Fibroblast of pulmonary artery (primary cell): ENCODE measurements around the gene PRSS35.

Experiments used
- DNase-seq: peaks from one replicate; pipeline ENCODE4 v3.0.0-alpha.2; 2010; ENCODE audit warnings: low read depth
- H3K4me3 ChIP-seq: replicated peaks from 2 replicates; pipeline ENCODE4 v1.5.1; 2011; ENCODE audit warnings: low read depth, mild to moderate bottlenecking, control low read depth, low read length, moderate library complexity
- TF ChIP-seq, protein P1 (sequence below): IDR thresholded peaks from 2 replicates; pipeline ENCODE4 v1.5.1; 2011; ENCODE audit warnings: mild to moderate bottlenecking, control low read depth, low read length, inconsistent platforms; ENCODE audit errors: missing control alignments

PRSS35 gene

DNA sequence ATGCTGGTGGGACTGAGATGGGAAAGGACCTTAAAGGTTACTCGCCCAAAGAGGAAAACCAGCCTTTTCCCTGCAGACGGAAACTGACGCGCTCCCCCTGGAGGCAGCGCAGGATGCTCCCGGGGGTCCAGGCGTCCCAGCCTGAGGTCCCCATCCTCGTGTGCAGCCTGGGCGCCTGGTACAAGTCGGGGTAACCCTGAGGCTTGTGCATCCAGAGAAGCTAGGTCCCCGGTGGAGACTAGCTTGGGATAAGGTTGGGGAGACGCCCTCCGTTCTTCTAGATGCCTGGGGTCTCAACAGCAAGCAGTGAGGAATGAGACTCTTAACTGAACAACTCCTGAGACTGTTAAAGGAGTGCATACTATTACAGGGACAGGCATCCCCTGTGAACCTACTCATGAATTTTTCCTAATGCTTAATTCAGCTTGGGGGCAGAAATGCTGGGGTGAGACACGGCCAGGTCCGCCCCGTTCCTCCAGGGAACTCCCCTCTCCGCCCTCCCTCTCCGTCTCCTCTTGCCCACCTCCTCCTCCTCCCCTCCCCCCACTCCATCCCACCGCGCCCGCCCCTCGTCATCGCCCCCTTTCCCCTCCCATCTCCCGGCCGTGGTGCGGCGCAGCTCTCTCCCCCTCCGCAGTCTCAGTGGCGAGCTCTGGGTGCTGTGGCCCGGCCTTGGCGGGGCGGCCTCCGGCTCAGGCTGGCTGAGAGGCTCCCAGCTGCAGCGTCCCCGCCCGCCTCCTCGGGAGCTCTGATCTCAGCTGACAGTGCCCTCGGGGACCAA lies at the start of gene PRSS35:
Gene PRSS35 (plus strand): TSS at position 634 of the 781 bp plus-strand sequence. CDS start 10,908 bp downstream, outside the sequence.
- H3K4me3 ChIP-seq, result peak within 1 kb of the TSS; percentile 57
- TF ChIP-seq, protein P1, sequence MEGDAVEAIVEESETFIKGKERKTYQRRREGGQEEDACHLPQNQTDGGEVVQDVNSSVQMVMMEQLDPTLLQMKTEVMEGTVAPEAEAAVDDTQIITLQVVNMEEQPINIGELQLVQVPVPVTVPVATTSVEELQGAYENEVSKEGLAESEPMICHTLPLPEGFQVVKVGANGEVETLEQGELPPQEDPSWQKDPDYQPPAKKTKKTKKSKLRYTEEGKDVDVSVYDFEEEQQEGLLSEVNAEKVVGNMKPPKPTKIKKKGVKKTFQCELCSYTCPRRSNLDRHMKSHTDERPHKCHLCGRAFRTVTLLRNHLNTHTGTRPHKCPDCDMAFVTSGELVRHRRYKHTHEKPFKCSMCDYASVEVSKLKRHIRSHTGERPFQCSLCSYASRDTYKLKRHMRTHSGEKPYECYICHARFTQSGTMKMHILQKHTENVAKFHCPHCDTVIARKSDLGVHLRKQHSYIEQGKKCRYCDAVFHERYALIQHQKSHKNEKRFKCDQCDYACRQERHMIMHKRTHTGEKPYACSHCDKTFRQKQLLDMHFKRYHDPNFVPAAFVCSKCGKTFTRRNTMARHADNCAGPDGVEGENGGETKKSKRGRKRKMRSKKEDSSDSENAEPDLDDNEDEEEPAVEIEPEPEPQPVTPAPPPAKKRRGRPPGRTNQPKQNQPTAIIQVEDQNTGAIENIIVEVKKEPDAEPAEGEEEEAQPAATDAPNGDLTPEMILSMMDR, result peak; percentile 80
- DNase-seq, result peak; percentile 61

DNA sequence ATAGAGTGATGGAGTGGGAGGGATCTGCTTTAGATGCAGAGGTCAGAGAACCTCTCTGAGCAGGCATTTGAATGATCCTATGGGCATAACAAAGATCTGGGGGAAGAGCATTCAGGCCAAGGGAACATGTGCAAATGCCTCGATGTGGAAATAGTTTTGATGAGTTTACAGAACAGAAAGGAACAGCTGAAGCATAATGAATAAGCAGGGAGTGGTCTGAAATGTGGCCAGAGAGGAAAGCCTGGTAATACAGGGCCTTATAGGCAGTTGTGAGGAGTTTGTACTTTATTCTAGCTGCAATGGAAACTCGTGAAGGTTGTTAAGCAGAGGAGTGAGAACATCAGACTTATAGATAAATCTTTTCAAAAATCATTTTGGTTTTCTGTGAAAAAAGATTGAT lies 48.4 kb upstream of the PRSS35 start:
- no peak overlapping the region for H3K4me3 ChIP-seq
- DNase-seq, result peak; percentile 20
- TF ChIP-seq, protein P1, result no peak

GRCh38 chr6:83464381-83465140 lies 47.8 kb upstream of the PRSS35 start:
- TF ChIP-seq, protein P1, result no peak
- H3K4me3 ChIP-seq, result no peak overlapping the region
- no peak for DNase-seq

- no peak overlapping the region for H3K4me3 ChIP-seq
- no peak for DNase-seq
- TF ChIP-seq, protein P1, result no peak
These were observed 46.0 kb upstream of the PRSS35 start for GRCh38 chr6:83466328-83466727.

DNA sequence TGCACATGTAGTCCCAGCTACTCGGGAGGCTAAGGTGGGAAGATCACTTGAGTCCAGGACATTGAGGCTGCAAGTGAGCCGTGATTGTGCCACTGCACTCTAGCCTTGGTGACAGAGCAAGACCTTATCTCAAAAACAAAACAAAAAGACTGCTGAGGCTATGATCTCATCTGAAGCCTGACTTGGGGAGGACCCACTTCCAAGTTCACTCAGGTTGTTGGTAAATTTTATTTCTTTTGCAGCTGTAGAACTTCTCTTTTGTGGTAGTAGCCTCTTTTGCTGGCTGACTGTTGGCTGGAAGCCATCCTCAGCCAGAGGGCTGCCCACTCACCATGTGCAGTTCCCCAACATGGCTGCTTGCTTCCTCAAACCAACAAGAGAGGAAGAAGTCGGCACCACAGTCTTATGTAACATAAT lies 44.7 kb upstream of the PRSS35 start:
- DNase-seq, result no peak

GRCh38 chr6:83470001-83470400 lies 42.3 kb upstream of the PRSS35 start:
- TF ChIP-seq, protein P1, result no peak
- DNase-seq, result no peak
- no peak overlapping the region for H3K4me3 ChIP-seq

More for the DNA sequence above, 44.7 kb upstream of the PRSS35 start:
- TF ChIP-seq, protein P1, result no peak
- H3K4me3 ChIP-seq, result no peak overlapping the region
